CD4-positive, alpha-beta T cell treated with Interleukin-6 at 100 ng/mL for 8 hours (primary cell): ENCODE data around the gene KSR2.

Experiments used
- DNase-seq: peaks from one replicate; pipeline ENCODE4 v3.0.0-alpha.2; 2020; ENCODE audit warnings: mixed read lengths, low spot score

KSR2 gene

GRCh38 chr12:117403586-117404139 is 565.1 kb downstream of the KSR2 start:
- DNase-seq = no peak
